NCI-H1436 (cell line): ENCODE measurements around the gene AHR.
"Not testable (repeated sequence)": the region's sequence is repeated elsewhere in the genome, so short reads cannot be mapped to it uniquely, and the experiment has no call there.

Source experiments
- DNase-seq: peaks from one replicate; lab custom pipeline; 2025; lab: John Stamatoyannopoulos, UW

The AHR gene

DNA sequence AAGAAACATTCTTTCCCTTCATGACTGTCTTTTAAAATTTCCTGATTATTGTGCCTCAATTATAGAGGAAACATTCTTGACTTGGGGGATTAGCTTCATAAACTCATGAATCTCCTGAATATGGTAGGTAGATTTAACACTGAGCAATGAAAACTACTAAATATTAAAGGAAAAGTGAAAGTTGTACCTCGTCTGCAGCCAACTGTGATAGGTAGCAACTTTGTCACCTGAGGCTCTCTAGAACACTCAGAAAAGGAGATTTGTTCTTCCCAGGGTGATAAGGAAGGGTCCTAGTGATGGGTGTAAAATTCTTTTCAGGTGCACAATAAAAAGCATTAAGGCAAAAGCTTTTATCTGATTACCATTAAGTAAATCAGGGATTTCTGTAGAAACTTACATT is 78.1 kb downstream of the AHR start:
- no peak for DNase-seq

- no peak for DNase-seq
These were observed 82.5 kb downstream of the AHR start for GRCh38 chr7:17380736-17381662.

- not testable (repeated sequence) for DNase-seq
These were observed 84.2 kb downstream of the AHR start for GRCh38 chr7:17382408-17383354.

- DNase-seq = no peak
These were observed 85.9 kb downstream of the AHR start for GRCh38 chr7:17384400-17384799.

- no peak for DNase-seq
These were observed 87.2 kb downstream of the AHR start for GRCh38 chr7:17385612-17386011.

DNA sequence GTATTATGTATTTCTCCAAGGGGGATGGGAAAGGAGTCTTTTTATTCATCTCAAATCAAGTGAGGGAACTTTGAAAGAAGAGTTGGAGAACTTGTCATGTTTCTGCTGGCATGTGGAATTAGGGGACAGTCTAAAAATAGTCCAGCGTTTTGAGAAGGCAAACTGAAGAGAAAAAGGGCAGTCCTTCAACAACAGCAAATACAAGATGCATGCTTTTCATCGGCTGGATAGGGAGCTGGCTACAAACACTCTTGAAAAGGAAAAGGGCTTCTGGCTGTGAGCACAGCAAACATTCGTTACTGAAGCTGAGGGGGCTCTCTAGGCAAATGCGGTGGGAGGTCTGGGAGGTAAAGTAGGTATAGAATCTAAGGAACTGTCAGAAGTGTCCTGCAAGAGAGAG is 91.9 kb downstream of the AHR start:
- DNase-seq = no peak

- no peak for DNase-seq
These were observed 92.9 kb downstream of the AHR start for GRCh38 chr7:17391366-17391765.

- DNase-seq = no peak
These were observed 94.4 kb downstream of the AHR start for GRCh38 chr7:17392846-17393245.

GRCh38 chr7:17394563-17394962 is 96.1 kb downstream of the AHR start:
- not testable (repeated sequence) for DNase-seq
